ENCODE data around the gene DMXL1.
"Not testable (repeated sequence)": the region's sequence is repeated elsewhere in the genome, so short reads cannot be mapped to it uniquely, and the experiment has no call there.

The DMXL1 gene

DNA sequence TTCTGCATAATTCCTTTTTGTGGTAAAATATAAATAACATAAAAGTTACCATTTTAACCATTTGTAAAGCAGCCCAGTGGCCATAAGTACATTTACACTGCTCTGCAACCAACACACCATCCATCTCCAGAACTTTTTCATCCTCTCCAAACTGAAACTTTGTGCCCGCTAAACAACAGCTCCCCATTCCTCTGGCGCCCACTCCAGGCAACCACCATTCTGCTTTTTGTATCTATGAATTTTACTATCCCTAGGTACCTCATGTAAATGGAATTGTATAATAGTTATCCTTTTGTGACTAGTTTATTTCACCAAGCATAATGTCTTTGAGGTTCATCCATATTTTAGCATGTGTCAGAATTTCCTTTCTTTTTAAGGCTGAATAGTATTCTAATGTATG lies 141.1 kb downstream of the DMXL1 start:
- DNase-seq: no peak

DNA sequence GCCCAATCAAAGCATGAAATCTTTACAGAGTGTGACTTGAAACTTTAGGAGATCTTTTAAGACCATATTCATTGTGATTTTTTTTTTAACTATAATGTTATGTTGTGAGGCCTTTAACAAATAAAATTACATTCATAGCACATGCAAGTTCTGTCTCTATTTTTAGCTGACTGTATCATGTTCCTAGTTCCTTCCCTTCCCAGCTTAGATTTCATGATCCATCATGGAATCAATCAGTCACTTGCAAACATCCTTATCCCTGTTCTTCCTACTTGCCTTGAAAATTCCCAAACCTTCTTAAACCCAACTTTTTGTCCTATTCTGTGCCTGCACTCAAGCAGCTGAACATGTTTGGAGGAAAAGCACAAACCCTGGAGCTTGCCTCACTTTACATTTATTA lies 141.8 kb downstream of the DMXL1 start:
- no peak for DNase-seq

DNA sequence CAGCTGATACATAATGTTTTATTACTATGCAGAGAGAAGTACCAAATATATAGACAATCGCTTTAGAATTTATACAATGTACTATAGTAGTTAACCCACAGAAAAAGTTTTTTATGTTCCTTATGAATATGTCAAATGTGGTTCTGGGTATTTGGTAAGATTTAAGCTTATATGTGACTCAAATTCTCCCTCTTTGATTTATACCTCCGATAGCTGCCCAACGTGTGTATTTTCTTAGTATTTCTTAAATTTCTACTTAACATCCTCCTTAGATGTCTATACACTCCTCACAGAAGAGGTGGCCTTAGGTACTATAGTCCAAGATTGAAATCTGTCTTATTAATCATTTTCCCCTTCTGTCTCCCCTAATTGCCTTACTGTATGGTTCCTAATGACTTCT lies 146.3 kb downstream of the DMXL1 start:
- DNase-seq: no peak

DNA sequence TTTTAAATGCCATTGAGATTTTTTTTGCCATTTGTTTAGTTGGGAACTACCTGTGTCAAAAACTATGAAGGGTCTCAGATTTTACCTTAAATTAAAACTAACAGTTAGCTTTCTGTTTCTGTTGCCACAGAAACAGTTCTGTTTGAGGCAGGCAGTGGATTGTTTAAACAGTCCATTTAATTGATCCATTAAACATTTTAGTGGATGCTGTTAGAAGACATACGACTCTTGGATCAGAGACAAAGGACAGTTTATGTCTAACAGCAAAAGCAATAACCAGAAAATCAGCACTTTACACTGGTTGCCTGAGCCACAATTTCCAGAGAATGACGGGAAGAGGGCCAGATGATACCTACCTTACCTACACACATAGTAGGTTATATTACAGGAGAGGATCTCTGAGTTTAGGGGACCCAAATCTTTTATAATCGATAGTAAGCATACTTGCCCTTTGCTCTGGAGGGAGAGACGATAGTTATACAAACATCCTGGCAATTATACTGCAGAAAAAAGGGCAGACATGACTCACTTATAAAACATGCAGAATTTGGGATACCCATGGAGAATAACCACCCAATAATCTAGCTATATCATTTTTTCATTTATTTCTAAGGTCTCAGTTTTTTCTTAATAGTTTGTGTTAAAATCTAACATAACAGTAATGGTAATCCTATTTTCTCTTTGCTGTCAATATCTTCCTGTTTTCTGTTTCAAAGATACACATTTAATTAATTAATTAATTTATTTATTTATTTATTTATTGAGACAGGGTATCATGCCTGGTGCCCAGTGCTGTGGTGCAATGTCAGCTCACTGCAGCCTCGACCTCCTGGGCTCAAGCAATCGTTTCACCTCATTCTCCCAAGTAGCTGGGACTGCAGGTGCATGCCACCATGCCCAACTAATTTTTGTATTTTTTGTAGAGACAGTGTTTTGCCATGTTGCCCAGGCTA lies 148.2 kb downstream of the DMXL1 start:
- DNase-seq: no peak

DNA sequence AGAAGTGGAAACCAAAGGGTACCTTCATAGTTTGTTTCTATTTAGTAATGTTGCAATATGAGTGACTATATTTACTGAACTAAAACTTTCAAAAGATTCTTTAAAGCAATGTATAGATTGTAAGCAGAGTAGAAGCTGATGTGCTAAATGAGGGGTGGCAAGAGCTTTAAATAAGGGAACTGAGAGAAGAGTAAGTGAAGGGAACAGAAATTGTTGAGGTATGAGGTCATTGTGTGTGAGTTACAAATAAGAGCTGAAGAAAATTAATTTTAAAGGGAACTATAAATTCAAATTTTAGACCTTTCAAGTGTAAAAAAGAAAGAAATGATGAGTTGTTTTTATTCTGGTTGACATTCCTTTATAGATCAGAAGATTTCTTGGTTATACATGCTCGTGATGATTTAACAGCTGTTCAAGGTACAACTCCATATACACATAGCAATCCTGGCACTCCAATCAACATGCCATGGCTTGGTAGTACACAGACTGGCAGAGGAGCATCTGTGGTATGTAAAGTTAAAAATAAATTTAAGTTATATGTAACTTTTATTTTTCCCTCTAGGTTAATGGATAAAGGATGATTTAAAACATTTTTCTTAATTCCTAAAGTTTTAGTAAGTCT lies 149.8 kb downstream of the DMXL1 start:
- no peak for DNase-seq

DNA sequence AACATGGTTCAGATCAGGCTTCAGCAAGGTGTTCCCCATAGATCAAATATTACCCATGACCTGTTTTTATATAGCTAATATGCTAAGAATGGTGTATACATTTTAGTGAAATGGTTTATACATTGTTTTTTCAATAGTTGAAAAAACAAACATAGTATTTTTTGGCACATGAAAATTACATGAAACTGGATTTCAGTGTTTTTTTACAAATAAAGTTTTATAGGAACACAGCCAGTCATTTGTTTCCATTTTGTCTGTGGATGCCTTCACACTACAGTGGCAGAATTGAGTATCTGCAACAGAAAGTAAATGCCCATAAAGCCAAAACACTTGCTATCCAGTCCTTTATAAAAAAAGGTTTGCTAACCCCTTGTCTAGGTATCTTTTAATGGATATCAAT lies 150.4 kb downstream of the DMXL1 start:
- DNase-seq: no peak

DNA sequence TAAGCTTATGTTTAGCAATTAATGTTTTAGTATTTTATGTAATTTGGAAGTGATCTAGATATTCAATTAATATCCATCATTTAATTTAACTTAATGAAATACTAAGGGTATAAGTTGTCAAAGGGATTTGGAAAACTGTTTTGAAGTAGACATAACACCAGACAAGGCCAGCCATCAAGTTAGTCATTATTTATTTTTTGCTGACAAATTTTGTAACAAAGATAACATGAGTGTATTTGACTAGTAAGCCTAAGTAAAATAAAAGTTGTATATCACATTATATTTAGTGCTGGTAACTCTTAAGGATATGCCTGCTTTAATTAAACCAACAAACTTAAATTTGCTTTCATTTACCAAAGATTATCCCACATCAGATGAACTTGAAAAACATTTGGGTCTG lies 159.1 kb downstream of the DMXL1 start:
- DNase-seq: no peak

DNA sequence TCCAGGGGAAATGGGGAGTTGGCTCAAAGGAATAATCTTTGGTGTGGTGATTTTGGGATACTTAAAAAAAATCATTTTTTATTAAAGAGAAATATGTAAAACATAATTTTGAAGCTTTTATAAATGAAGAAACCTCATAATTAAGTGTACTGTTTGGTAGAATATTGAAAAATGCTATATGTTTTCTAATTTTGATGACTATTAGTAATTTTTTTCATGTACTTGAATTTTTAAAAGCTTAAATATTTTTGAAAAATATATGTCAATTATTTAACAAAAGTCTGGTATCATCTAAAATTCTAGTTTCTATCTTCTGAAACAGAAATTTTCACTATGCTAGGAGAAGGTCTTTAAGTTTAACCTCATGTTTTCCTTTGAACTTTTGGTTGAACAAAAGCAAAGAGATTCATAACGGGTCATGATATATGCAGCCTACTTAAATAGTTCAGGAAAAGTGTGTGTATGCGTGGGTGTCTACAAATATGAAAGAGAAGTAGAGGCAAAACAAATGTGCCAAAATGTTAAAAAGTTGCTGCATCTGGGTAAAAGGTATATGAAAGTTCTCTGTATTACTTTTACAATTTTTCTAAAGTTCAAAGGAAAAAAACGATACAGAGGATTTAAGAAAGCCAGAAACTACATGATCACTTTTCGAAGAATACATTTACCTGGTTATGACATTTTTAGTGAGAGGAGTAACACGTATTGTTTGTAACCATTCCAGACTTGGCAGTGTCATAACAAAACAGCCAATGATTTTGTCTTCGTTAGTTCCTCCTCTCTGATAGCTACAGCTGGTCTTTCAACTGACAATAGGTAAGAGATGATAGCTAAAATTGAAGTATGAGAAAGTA lies 167.6 kb downstream of the DMXL1 start:
- no peak for DNase-seq

DNA sequence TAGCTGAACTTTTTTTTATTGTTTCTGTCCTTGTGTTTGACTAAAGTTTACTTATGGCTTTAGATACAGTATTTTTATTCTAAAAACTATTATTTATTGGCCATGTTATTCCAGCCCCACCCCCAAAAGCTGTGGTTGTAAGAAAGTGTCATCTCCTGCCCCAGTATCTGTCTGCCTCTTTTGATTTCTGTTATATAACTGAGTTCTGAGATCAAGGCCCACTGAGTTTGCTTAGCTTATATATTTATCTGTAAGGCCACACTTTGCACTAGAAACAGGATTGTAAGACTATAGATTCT lies 168.2 kb downstream of the DMXL1 start:
- no peak for DNase-seq

DNA sequence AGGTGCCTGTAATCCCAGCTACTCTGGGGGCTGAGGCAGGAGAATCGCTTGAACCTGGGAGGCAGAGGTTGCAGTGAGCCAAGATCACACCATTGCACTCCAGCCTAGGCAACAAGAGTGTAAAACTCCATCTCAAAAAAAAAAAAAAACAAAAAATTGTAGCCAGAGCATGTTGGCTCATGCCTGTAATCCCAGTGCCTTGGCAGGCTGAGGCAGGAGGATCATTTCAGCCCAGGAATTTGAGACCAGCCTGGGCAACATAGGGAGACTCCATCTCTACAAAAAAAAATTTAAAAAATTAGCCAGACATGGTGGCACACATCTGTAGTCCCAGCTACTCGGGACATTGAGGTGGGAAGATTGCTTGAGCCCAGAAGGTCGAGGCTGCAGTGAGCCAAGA lies 168.9 kb downstream of the DMXL1 start:
- DNase-seq: not testable (repeated sequence)

DNA sequence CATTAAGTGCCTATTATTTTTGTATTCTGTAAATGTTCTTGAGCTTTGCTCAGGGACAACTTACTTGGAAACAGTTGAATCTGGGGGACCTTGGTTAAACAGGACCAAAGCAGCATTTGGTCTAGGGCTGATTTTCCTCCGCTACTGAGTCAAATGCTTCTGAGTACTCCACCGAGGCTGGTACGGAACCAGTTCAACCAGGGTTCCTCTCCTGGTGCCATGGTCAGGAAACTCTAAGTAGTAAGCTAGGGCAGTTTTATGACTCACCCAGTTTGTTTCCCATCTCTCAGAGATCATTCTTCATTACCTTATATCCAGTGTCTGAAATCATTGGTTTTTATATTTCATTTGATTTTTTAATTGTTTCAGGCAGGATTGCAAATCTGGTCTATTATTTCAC lies 173.0 kb downstream of the DMXL1 start:
- DNase-seq: no peak

DNA sequence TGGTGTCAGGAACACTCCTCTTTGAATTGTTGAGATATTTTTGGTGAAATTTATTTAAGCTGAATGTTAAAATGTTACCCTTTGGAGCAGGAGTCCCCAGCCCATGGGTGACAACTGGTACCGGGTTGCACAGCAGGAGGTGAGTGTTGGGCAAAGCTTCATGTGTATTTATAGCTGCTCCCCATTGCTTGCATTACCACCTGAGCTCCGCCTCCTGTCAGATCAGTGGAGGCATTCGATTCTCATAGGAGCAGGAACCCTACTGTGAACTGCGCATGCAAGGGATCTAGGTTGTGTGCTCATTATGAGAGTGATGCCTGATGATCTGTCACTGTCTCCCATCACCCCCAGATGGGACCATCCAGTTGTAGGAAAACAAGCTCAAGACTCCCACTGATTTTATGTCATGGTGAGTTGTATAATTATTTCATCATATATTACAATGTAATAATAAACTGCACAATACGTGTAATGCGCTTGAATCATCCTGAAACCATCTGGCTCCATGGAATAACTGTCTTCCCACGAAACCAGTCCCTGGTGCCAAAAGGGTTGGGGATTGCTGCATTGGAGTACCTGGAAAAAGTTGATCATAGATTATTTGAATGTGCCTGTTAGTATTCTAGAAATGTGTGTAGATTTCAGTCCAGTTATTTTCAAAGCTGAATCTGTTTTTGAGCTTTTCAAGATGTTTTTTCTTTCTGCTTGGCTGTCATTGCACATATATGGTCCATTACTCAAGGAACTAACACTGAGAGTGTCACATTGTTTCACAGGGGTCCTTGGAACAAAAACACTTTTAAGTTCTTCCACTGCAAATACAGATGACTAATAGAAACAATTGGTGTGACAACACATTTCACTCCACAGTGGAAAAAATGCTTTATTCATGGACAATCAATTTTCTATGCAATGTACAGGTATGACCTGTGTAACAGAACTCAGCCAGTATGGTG lies 180.3 kb downstream of the DMXL1 start:
- no peak for DNase-seq

DNA sequence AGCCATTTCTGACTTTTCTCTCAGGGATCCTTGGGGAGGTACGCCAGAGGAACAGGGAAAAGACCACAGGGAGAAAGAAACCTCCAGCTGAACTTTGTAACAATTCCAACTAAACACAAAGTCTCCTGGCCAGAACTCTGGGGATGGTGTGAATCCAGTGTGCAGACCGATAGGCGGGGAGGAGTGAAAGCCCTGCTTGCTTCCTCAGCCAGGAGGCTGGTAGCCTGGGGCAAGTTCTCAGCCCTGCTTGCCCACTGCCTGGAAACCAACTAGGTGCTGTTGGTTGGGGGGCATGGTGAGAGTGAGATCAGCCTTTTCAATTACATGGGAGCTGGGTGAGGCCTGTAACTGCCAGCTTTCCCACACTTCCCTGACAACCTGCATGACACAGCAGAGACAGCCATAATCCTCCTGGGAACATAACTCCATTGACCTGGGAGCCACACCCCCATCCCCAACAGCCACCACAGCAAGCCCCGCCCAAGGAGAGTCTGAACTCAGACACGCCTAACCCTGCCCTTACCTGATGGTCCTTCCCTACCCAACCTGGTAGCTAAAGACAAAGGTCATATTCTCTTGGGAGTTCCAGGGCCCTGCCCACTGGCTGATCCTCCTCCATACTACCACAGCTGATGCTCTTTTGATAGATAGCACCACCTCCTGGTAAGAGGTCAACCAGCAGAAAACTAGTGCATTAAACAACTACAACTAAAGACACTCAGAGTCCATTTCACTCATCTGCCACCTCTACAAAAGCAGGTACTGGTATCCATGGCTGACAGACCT lies 184.9 kb downstream of the DMXL1 start:
- DNase-seq: no peak

DNA sequence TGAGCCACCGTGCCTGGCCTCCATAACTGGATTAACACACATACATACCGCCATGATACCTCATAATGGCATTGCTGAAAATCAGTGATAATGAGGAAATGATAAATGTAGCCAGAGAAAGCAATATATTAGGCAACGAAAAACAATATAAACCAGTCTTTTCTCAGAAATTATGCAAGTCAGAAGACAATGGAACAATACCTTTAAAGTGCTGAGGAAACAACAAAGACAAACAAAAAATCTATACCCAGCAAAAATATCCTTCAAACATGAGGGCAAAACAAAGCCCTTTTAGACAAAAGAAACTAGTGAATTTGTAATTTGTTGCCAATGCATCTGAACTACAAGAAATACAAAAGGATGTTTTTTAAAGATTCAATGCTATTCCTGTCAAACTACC lies 186.7 kb downstream of the DMXL1 start:
- DNase-seq: no peak

DNA sequence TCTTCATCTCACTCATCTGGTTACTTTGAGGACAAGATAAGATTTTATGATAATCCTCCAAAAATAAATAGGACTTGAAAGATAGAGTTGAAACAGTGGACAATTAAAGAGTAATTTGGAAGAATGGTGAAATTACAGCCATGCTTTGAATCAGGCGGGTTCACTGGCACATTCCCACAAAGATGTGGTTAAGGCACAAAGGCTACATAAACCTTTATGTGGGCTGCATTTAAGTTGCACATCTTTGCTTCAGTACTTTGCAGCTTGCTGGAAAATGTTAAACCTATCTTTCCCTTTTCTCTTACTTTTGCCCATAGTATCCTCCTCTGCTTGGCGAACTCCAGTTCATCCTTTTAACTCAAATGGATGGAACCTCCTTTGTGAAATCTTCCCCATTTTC lies 192.8 kb downstream of the DMXL1 start:
- DNase-seq: no peak

DNA sequence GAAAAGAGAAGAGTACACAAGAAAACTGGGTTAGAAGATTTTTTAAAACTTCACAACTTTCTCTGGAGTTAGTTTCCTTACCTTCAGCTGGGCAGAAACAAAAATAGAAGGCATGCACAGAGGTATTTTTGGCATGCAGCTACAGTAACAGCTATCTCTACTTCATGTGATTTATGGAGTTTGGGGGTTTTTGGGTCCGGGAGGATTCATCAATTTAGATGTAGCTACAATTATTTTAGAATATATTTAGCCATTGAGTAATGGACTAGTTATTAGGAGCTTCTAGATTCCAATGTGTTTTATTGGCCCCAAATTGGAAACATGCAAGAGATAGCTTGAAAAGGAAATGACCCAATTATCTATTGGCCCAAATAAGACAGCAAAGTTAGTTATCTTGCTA lies 193.3 kb downstream of the DMXL1 start:
- no peak for DNase-seq

DNA sequence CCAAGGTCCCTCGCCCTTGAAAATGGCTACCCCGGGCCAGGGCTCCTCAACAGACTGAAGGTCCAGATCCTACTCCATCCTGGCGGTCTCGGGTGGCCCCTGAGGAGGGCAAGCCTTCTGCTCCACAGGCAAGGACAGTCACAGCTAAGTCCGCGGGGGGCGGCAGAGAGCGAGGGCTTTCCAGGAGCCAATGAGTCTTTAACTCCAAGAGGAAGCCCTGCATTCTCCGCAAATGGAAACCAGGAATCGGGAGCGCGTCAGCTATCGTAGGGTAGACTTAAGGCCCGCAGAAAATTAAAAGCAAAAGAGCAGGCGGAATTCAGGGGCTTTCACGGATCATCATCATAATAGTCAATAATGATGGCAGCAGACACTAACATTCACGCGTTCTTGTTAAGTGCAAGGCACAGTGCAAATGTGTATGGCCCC lies 197.1 kb downstream of the DMXL1 start:
- DNase-seq: peak; percentile 67

DNA sequence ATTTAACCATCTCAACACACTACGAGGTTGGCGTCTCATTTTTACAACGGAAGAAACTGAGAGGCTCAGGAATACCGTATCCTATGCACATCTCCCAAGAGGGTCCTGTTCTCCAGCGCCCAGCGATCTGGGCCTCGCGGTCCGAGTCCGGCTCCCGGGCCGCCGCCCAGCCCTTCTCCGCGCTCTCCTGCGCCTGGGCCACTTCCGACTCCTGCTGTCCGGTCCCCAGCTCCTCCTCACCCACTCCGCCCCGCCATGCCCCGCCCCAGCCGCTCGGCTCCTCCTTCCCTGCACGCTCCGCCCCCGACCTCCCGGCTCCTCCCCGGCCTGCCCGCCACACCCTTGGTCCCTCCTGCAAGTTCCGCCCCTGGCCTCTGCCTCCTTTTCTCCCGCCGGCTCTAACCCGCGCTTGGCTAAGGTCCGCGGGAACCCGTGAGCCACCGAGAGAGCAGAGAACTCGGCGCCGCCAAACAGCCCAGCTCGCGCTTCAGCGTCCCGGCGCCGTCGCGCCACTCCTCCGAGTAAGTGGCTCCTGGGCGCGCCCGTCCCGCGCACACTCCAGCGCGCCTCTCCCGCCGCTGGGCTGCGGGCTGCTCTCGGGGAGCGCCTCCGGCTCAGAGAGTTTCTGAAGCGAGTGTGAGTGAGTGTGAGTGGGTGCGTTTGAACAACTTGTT lies 197.6 kb downstream of the DMXL1 start:
- peak; percentile 94 for DNase-seq

DNA sequence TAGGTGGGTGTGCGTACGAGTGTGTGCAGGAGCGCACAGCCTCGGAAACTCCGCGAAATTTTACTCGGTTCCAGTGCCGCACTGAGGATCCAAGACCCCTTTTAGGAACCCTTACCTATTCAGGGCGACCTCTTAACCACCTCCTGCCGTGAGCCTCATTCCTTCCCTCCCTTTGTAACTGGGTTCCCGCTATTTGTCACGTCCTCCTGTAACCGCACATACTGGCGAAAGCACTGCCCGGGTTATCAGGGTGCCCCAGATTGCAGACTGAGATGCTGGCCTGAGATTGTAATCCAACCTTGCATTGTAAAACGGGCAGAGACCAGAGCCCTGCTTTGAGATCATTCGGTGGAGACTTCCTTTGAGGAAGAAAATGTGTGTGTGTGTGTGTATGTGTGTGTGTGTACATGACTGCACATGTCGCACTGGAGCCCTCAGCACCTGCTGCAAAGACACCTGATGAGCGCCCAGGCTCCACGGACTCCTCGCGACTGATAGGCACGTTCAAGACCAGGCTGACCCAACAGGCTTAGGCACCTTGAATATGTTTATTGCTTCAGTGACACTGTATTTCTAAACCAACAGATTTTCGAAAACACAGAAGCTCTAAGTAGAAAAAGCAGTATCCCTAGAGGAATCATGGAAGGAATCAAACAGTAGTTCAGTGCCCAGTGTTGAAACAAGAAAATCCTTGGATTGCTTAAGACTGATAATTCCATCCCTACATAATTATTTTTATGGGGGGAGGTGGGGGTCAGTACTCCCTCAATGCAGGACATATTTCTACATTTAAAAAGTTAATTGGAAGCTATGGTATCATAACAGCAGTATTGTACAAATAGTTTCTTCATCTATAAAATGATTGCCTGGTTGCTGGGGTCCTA lies 198.4 kb downstream of the DMXL1 start:
- DNase-seq: peak; percentile 23

DNA sequence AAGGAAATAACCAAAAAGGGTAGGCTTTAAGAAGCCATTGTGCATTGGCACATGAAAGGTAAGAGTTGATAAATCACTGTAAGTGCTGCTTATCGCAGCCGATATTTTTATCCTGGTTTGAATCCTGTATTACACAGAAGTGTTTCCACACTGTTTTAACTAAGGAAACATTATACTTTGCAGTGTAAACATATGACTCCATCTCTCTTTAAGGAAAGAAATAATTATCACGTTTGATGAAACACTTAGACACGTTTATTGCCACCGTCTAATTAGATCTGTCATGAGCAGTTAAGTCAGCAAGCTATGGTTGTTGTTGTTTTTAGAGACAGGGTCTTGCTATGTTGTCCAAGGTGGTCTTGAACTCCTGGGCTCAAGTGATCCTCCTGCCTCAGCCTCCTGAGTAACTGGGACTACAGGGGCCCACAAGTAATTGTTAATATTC lies 199.3 kb downstream of the DMXL1 start:
- DNase-seq: no peak

Data from activated effector memory CD4-positive, alpha-beta T cell treated with Interleukin-2 at 50 U/mL for 16 hours (primary cell).